H1 (cell line): Measurements from ENCODE around the gene NOTUM. TPM values are rescaled to one million over a fixed set of nuclear protein-coding genes. Genes with fewer than 3 reads are reported as not detected.

Source experiments
- CTCF ChIA-PET: fragments of 300-600 bp; sonication (Branson Sonifier 250); formaldehyde crosslinking; loops from one replicate; lab custom pipeline; 2021; ENCODE audit not compliant: partially characterized antibody; lab: Charles Lee
- POLR2A ChIA-PET: fragments of 300-600 bp; sonication (Branson Sonifier 250); formaldehyde crosslinking; loops from one replicate; lab custom pipeline; 2021; ENCODE audit warnings: inconsistent platforms; ENCODE audit not compliant: partially characterized antibody; lab: Charles Lee
- DNase-seq, 2 experiments: peaks; one replicate each; pipeline versions ENCODE4 v3.0.0 to v3.0.0-alpha.2; 2010 to 2022; ENCODE audit warnings: low spot score in 2 of 2, low read depth in 1 of 2, mixed read lengths in 1 of 2
- FAIRE-seq: peaks from 2 replicates; lab custom pipeline; 2011; peaks lifted over from hg19 to GRCh38; lab: Jason Lieb, UNC
- H2AFZ ChIP-seq: 2 replicates; pipeline ENCODE4 v1.8.1; 2012; ENCODE audit warnings: low read length, inconsistent platforms
- H2AK5ac ChIP-seq: 2 replicates; pipeline ENCODE4 v1.6.1; 2013; ENCODE audit warnings: low read depth, low read length
- H2BK120ac ChIP-seq: replicated peaks from 2 replicates; pipeline ENCODE3; 2013; ENCODE audit warnings: low read depth, low read length, inconsistent platforms
- H2BK12ac ChIP-seq: 2 replicates; pipeline ENCODE4 v1.6.1; 2013; ENCODE audit warnings: low read depth, low read length
- H2BK15ac ChIP-seq: 2 replicates; pipeline ENCODE4 v1.6.1; 2013; ENCODE audit warnings: low read length
- H2BK20ac ChIP-seq: 2 replicates; pipeline ENCODE4 v1.6.1; 2013; ENCODE audit warnings: low read length
- H2BK5ac ChIP-seq: 2 replicates; pipeline ENCODE4 v1.6.1; 2013; ENCODE audit warnings: low read depth, low read length
- H3K14ac ChIP-seq: 2 replicates; pipeline ENCODE4 v1.6.1; 2013; ENCODE audit warnings: inconsistent platforms; ENCODE audit not compliant: insufficient read length
- H3K18ac ChIP-seq: 2 replicates; pipeline ENCODE4 v1.6.1; 2013; ENCODE audit warnings: low read length; ENCODE audit errors: extremely low read depth
- H3K23ac ChIP-seq: 2 replicates; pipeline ENCODE4 v1.6.1; 2013; ENCODE audit warnings: inconsistent platforms; ENCODE audit not compliant: insufficient read length
- H3K23me2 ChIP-seq: 2 replicates; pipeline ENCODE4 v1.6.1; 2013; ENCODE audit warnings: low read depth, low read length
- H3K27ac ChIP-seq: 2 replicates; pipeline ENCODE4 v1.6.1; 2011; ENCODE audit warnings: low read depth, low read length, inconsistent platforms
- H3K27me3 ChIP-seq, 4 experiments: replicated peaks in 1 of 4; 1 replicate in 1 of 4; 2 replicates in 3 of 4; pipeline versions ENCODE4 v1.6.1 to v1.8.1; 2011 to 2013; ENCODE audit warnings: low read length in 3 of 4, mild to moderate bottlenecking in 3 of 4, inconsistent platforms in 2 of 4, mixed read lengths in 2 of 4, moderate library complexity in 1 of 4; ENCODE audit not compliant: control insufficient read depth in 3 of 4, insufficient read depth in 3 of 4; ENCODE audit errors: extremely low read depth in 1 of 4
- H3K36me3 ChIP-seq, 4 experiments: 2 replicates each; pipeline versions ENCODE4 v1.6.1 to v1.8.1; 2011 to 2013; ENCODE audit warnings: mild to moderate bottlenecking in 4 of 4, low read length in 3 of 4, moderate library complexity in 2 of 4, control low read depth in 1 of 4, inconsistent platforms in 1 of 4; ENCODE audit not compliant: insufficient read depth in 4 of 4, control insufficient read depth in 2 of 4
- H3K4ac ChIP-seq: replicated peaks from 2 replicates; pipeline ENCODE3; 2013; ENCODE audit warnings: low read length, low read depth, mixed read lengths, inconsistent platforms; ENCODE audit not compliant: insufficient read length
- H3K4me1 ChIP-seq, 4 experiments: replicated peaks in 1 of 4; 1 replicate in 1 of 4; 2 replicates in 3 of 4; pipeline versions ENCODE4 v1.6.1 to v1.8.1; 2011 to 2013; ENCODE audit warnings: low read length in 3 of 4, inconsistent platforms in 2 of 4, mixed read lengths in 1 of 4; ENCODE audit not compliant: insufficient read depth in 4 of 4, control insufficient read depth in 3 of 4
- H3K4me2 ChIP-seq, 2 experiments: 2 replicates each; pipeline versions ENCODE4 v1.6.1 to v1.8.1; 2011 to 2013; ENCODE audit warnings: low read depth in 2 of 2, low read length in 2 of 2, control low read depth in 1 of 2, inconsistent platforms in 1 of 2, mild to moderate bottlenecking in 1 of 2; ENCODE audit not compliant: insufficient read depth in 1 of 2
- H3K4me3 ChIP-seq, 4 experiments: fragments of 200-600, 300-600 bp in 1 of 4; sonication (generic), shearing (Covaris generic), sonication (Bioruptor Twin) in 1 of 4; 2 replicates each; pipeline versions ENCODE4 v1.5.1 to v1.8.1; 2011 to 2016; ENCODE audit warnings: low read length in 4 of 4, low read depth in 3 of 4, control low read depth in 2 of 4, inconsistent platforms in 2 of 4, mild to moderate bottlenecking in 2 of 4, mixed read lengths in 1 of 4, moderate library complexity in 1 of 4; ENCODE audit not compliant: insufficient read depth in 2 of 4; ENCODE audit errors: extremely low read depth in 1 of 4
- H3K56ac ChIP-seq: replicated peaks from 2 replicates; pipeline ENCODE3; 2013; ENCODE audit warnings: low read depth, mild to moderate bottlenecking, mixed read lengths, low read length, inconsistent platforms; ENCODE audit not compliant: insufficient read length
- H3K79me1 ChIP-seq: 2 replicates; pipeline ENCODE4 v1.6.1; 2013; ENCODE audit warnings: low read depth, low read length, control low read depth
- H3K79me2 ChIP-seq, 2 experiments: 2 replicates each; pipeline versions ENCODE4 v1.6.1 to v1.8.1; 2012 to 2013; ENCODE audit warnings: low read length in 2 of 2, mild to moderate bottlenecking in 2 of 2, inconsistent platforms in 1 of 2; ENCODE audit not compliant: insufficient read depth in 2 of 2, control insufficient read depth in 1 of 2
- H3K9ac ChIP-seq, 4 experiments: replicated peaks in 1 of 4; 1 replicate in 1 of 4; 2 replicates in 3 of 4; pipeline versions ENCODE4 v1.6.1 to v1.8.1; 2011 to 2013; ENCODE audit warnings: low read depth in 3 of 4, low read length in 3 of 4, control low read depth in 2 of 4, mild to moderate bottlenecking in 2 of 4, moderate library complexity in 2 of 4, inconsistent platforms in 1 of 4; ENCODE audit errors: extremely low read depth in 1 of 4
- H3K9me3 ChIP-seq, 2 experiments: 2 replicates each; pipeline versions ENCODE4 v1.6.1 to v1.8.1; 2012 to 2013; ENCODE audit warnings: mild to moderate bottlenecking in 2 of 2, moderate library complexity in 2 of 2, control low read depth in 1 of 2, inconsistent platforms in 1 of 2, low read depth in 1 of 2, low read length in 1 of 2, mixed read lengths in 1 of 2; ENCODE audit not compliant: insufficient read depth in 2 of 2
- H4K20me1 ChIP-seq, 2 experiments: replicated peaks in 1 of 2; 2 replicates each; pipeline versions ENCODE3 to v1.8.1; 2011 to 2013; ENCODE audit warnings: inconsistent platforms in 2 of 2, low read length in 2 of 2, mild to moderate bottlenecking in 1 of 2; ENCODE audit not compliant: insufficient read depth in 2 of 2, control insufficient read depth in 1 of 2
- H4K5ac ChIP-seq: 2 replicates; pipeline ENCODE4 v1.6.1; 2013; ENCODE audit warnings: low read length, low read depth, mixed read lengths, inconsistent platforms; ENCODE audit not compliant: insufficient read length
- H4K8ac ChIP-seq: 2 replicates; pipeline ENCODE4 v1.8.0; 2013; ENCODE audit warnings: mild to moderate bottlenecking, moderate library complexity, low read length, inconsistent platforms; ENCODE audit not compliant: insufficient read depth; ENCODE audit errors: extremely low read depth
- H4K91ac ChIP-seq: replicated peaks from 2 replicates; pipeline ENCODE3; 2013; ENCODE audit warnings: low read length, mixed read lengths, inconsistent platforms; ENCODE audit not compliant: insufficient read length
- BACH1 ChIP-seq: IDR thresholded peaks from 2 replicates; pipeline ENCODE4 v1.6.1; 2012; ENCODE audit warnings: low read length, improper control_type of control experiment
- MAFK ChIP-seq: IDR thresholded peaks from 2 replicates; pipeline ENCODE4 v1.6.1; 2012; ENCODE audit warnings: low read depth, mild to moderate bottlenecking, improper control_type of control experiment, low read length
- TAF7 ChIP-seq: optimal IDR thresholded peaks from 2 replicates; pipeline ENCODE3; 2011; ENCODE audit warnings: low read depth, mild to moderate bottlenecking, inconsistent platforms, low read length, moderate library complexity, borderline replicate concordance
- WGBS, 2 experiments: shearing (Covaris generic) in 1 of 2; methylation state at CpG; one replicate each; pipeline versions ENCODE4 v1.1.6 to v1.1.7; 2013 to 2015; ENCODE audit warnings: low lambda C conversion rate in 2 of 2, mixed read lengths in 2 of 2, inconsistent platforms in 1 of 2, low coverage in 1 of 2, missing lambda C conversion rate in 1 of 2; ENCODE audit not compliant: insufficient replicate concordance in 2 of 2, insufficient coverage in 1 of 2, insufficient read length in 1 of 2; ENCODE audit errors: extremely low coverage in 1 of 2, missing lambda C conversion rate in 1 of 2; 5-methylcytosine and 5-hydroxymethylcytosine counted together
- polyA plus RNA-seq, 7 experiments: library from polyadenylated mRNA; depleted of rRNA in 3 of 7; stranded (reverse) in 5 of 7; unstranded in 2 of 7; fragments of >200 nt in 5 of 7; fragments of 200-250 nt in 2 of 7; gene quantifications; 1 replicate in 5 of 7; 2 replicates in 1 of 7; 4 replicates in 1 of 7; pipeline versions ENCODE4 v1.2.1 to v1.2.3, GENCODE V29; 2011 to 2013; ENCODE audit warnings: missing spikeins in 2 of 7, mixed read lengths in 2 of 7
- total RNA-seq: library from RNA; stranded (reverse); fragmentation: NEBNext Ultra II Directional; extraction: Animal tissue kit (Norgen Biotek cat#: 25700); gene quantifications from 2 replicates; pipeline ENCODE4 v1.2.1, GENCODE V29; 2021

The NOTUM gene
- total and polyA plus RNA-seq, 2 of the 8 experiments (the other 6 are each of a cell fraction or from before 2014, with no cell fraction given), result 0.45 to 0.76 TPM

DNA sequence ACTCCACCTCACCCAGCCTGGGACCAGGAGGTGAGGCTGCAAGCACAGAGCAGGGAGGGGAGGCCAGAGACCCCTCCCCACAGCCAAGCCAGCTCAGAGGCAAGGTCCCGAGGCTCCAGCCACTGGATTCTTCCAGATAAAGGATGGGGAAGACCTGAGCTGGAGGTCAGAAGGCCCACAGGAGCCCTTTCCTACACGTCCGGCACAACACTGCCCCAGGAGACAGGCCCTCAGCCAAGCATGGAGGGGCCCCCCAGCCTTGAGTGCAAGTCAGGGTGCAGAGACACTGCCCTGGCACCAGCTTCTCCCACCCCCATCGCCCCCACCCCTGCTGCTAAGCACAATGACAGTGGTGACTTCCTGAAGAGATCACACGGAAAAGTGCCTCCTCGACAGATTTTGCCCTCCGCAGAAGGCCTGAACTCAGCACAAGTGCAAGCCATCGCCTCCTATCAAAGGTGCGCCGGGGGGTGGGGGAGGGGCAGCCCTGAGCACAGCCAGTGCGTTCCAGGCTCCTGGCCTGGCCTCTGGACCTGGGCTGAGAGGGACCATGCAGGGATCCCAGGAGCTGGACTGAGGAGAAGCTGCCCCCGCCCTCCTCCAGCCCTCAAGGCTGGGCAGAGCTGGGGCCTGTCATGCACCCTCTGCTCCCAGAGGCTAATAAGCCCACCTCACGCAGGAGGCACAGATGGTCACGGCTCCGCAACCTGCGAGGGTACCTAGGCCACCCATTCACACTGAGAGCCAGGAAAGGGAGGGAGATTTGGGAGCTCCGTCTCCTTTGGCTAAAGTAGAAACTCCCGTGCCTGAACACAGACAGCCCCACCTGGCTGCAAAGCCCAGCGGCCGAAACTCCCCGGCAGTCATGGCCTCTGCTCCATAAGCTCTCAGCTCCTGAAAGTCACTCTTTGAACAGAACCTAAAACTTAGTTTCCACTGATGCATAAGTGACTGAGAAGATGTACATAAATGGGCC, 36.1 kb downstream of the NOTUM start:
- H3K9ac ChIP-seq, result no peak overlapping the region
- peak overlapping the region in 2 of 4 experiments; percentile 7 to 51; a peak in 3 of 8 replicates for H3K4me3 ChIP-seq
- H3K27ac ChIP-seq, result no peak overlapping the region
- peaks cover 0 to 12% (median 9%) of the 10 kb centered on the region in 4 experiments; a peak in 4 of 7 replicates for H3K27me3 ChIP-seq
- H2BK20ac ChIP-seq, result peak overlapping the region; percentile 80; the same call in 1 of the 2 replicates
- peak overlapping the region; percentile 36 for H3K4ac ChIP-seq
- H4K5ac ChIP-seq, result no peak overlapping the region
- no peak for DNase-seq
- H3K23ac ChIP-seq, result no peak overlapping the region
- no peaks in the 10 kb centered on the region for H3K9me3 ChIP-seq
- ChIA-PET POLR2A (interaction anchor here (0.5 to 14.6 kb wide), 22 partner anchors 11 to 173 kb away, joined by 3 to 150 read pairs (median 4); partner anchors contain the start of genes ANAPC11, ARHGDIA, FASN and MCRIP1), CTCF (interaction anchor here (0.6 to 2.5 kb wide), 19 partner anchors 8 to 479 kb away, joined by 3 to 10 read pairs (median 4); partner anchors contain the start of genes ALYREF and ANAPC11)
- H3K14ac ChIP-seq, result no peak overlapping the region
- peaks cover 15 to 30% of the 10 kb centered on the region in 2 experiments for H4K20me1 ChIP-seq
- H2BK15ac ChIP-seq, result peak overlapping the region; percentile 98; the same call in 1 of the 2 replicates
- H4K8ac ChIP-seq, result no peak overlapping the region
- H3K79me1 ChIP-seq, result peaks cover 43% of the 10 kb centered on the region
- H3K4me2 ChIP-seq, result peak overlapping the region; percentile 79 to 88
- H3K56ac ChIP-seq, result no peak overlapping the region
- 60% methylated on average over 19 of the region's 21 CpGs; no CpG with 5 or more reads in 1 of the 2 experiments for WGBS, 2 experiments
- H3K79me2 ChIP-seq, result peaks cover 12 to 65% of the 10 kb centered on the region in 2 experiments; a peak in 3 of 4 replicates
- H2AFZ ChIP-seq, result no peak overlapping the region
- peaks cover 15% of the 10 kb centered on the region; the same call in 1 of the 2 replicates for H3K23me2 ChIP-seq
- H3K36me3 ChIP-seq, result peaks cover 3 to 20% (median 6%) of the 10 kb centered on the region in 4 experiments; a peak in 6 of 8 replicates
- H4K91ac ChIP-seq, result peak overlapping the region; percentile 45
- H3K18ac ChIP-seq, result peak overlapping the region; percentile 62
- H3K4me1 ChIP-seq, result peaks cover 0 to 41% (median 32%) of the 10 kb centered on the region in 4 experiments; a peak in 6 of 7 replicates
- peak overlapping the region; percentile 29 for H2BK120ac ChIP-seq
- 0 out of 2 replicates have a peak overlapping the region, but pooled peaks have one; percentile 82 for H2AK5ac ChIP-seq
- H2BK5ac ChIP-seq, result peak overlapping the region; percentile 93; the same call in 1 of the 2 replicates
- peak overlapping the region; percentile 92; the same call in 1 of the 2 replicates for H2BK12ac ChIP-seq
- FAIRE-seq, result no peak
- TF ChIP-seq TAF7 (no peak), BACH1 (peak; percentile 41; the same call in 1 of the 2 replicates), MAFK (peak; percentile 37; the same call in 1 of the 2 replicates)
